Breast epithelium (tissue), 3 donors: ENCODE measurements around the gene MUC22.
"Not testable (repeated sequence)": the region's sequence is repeated elsewhere in the genome, so short reads cannot be mapped to it uniquely, and the experiment has no call there.

Source experiments
- CTCF ChIP-seq, 3 donors: fragments of 450-650 bp; IDR thresholded peaks; one replicate each; pipeline ENCODE4 v1.5.1; 2016 to 2017; ENCODE audit warnings: antibody characterized with exemption in 3 of 3, mild to moderate bottlenecking in 3 of 3, moderate library complexity in 3 of 3
- POLR2A ChIP-seq: fragments of 450-650 bp; IDR thresholded peaks from one replicate; pipeline ENCODE4 v1.6.1; 2016; ENCODE audit warnings: antibody characterized with exemption, mild to moderate bottlenecking, moderate library complexity
- POLR2AphosphoS5 ChIP-seq, 3 donors: sonication (generic); formaldehyde crosslinking; IDR thresholded peaks; one replicate each; pipeline ENCODE4 v1.6.1; 2017; ENCODE audit warnings: antibody characterized with exemption in 3 of 3

GRCh38 chr6:31067891-31068668 lies 57.8 kb downstream of the MUC22 start:
- not testable (repeated sequence) for TF ChIP-seq POLR2AphosphoS5 (IDR thresholded peaks at IDR 0.05); CTCF (IDR thresholded peaks at IDR 0.05); POLR2A
